Measurements from ENCODE around the gene DNAJC30. TPM values are rescaled to one million over a fixed set of nuclear protein-coding genes. Genes with fewer than 3 reads are reported as not detected.

Gene DNAJC30
- total and polyA plus RNA-seq, 2 experiments from 2014 or later, result 2.8 to 5.6 TPM

DNA sequence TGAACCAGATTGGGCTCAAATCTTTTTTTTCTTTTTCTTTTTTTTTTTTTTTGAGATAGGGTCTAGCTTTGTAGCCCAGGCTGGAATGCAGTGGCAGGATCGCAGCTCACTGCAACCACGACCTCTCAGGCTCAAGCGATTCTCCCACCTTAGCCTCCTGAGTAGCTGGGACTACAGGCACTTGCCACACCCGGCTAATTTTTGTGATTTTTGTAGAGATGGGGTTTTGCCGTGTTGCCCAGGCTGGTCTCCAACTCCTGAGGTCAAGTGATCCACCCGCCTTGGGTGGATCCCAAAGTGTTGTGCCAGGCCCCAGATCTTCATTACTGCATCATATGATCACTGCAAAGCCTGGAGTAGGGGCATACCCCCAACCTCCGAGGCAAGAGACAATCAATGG lies 2.8 kb downstream of the DNAJC30 start (continued):
- TF ChIP-seq, protein P1, sequence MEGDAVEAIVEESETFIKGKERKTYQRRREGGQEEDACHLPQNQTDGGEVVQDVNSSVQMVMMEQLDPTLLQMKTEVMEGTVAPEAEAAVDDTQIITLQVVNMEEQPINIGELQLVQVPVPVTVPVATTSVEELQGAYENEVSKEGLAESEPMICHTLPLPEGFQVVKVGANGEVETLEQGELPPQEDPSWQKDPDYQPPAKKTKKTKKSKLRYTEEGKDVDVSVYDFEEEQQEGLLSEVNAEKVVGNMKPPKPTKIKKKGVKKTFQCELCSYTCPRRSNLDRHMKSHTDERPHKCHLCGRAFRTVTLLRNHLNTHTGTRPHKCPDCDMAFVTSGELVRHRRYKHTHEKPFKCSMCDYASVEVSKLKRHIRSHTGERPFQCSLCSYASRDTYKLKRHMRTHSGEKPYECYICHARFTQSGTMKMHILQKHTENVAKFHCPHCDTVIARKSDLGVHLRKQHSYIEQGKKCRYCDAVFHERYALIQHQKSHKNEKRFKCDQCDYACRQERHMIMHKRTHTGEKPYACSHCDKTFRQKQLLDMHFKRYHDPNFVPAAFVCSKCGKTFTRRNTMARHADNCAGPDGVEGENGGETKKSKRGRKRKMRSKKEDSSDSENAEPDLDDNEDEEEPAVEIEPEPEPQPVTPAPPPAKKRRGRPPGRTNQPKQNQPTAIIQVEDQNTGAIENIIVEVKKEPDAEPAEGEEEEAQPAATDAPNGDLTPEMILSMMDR (conservative IDR thresholded peaks at IDR 0.05; ENCODE audit: low read depth in 2 of 2), result no peak
- TF ChIP-seq JUNB (IDR thresholded peaks at IDR 0.05; ENCODE audit: unreplicated experiment) (no peak), NANOG (IDR thresholded peaks at IDR 0.05; ENCODE audit: borderline replicate concordance) (no peak), EZH2 (IDR thresholded peaks at IDR 0.05; ENCODE audit: low read depth, unreplicated experiment) (no peak), CREB1 (CRISPR knock-in tag; IDR thresholded peaks at IDR 0.05; ENCODE audit: low read depth) (no peak)
- TF ChIP-seq, protein P2, sequence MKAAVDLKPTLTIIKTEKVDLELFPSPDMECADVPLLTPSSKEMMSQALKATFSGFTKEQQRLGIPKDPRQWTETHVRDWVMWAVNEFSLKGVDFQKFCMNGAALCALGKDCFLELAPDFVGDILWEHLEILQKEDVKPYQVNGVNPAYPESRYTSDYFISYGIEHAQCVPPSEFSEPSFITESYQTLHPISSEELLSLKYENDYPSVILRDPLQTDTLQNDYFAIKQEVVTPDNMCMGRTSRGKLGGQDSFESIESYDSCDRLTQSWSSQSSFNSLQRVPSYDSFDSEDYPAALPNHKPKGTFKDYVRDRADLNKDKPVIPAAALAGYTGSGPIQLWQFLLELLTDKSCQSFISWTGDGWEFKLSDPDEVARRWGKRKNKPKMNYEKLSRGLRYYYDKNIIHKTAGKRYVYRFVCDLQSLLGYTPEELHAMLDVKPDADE (IDR thresholded peaks at IDR 0.05), result no peak

DNA sequence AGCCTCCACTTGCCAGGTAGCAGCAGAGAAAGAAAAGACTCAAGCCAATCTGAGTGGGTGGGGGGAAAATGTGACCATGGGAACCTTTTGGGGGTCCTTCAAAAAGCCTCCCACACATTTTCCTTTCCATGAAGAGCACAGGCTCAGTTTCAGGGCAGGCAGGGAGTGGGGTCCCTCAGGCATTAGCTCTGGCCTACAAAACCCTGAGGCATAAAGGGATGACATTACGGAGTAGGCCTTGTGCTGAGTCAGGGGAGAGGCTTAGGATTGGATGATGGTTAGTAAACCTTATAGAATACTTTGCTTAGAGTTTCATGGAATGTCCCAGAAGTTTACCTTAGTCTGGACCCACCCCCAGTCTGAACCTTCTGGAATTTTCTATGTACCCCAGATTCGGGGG lies 3.5 kb downstream of the DNAJC30 start:
- Mint-ChIP-seq H3K27ac (no peak overlapping the region), H3K4me3 (no peak overlapping the region), H3K9me3 (no peaks in the 10 kb centered on the region; the same call in 2 of the 3 replicates), H3K27me3 (ENCODE audit: insufficient read depth, low read depth, poor library complexity) (peaks cover 14% of the 10 kb centered on the region), H3K36me3 (ENCODE audit: low read depth) (peaks cover 22% of the 10 kb centered on the region), H3K4me1 (peaks cover 17% of the 10 kb centered on the region)
- Histone ChIP-seq H3K79me2 (replicated peaks; ENCODE audit: insufficient read depth) (peaks cover 48% of the 10 kb centered on the region), H2AFZ (no peak overlapping the region), H3K9me2 (ENCODE audit: insufficient read depth) (no peaks in the 10 kb centered on the region), H3K4me1 (ENCODE audit: insufficient read depth) (peaks cover 9% of the 10 kb centered on the region), H3K4me3 (no peak overlapping the region), H3K27ac (ENCODE audit: low read depth) (no peak overlapping the region), H4K20me1 (replicated peaks; ENCODE audit: insufficient read depth) (peaks cover 5% of the 10 kb centered on the region), H3K4me2 (no peak overlapping the region), H3K36me3 (ENCODE audit: insufficient read depth) (peaks cover 3% of the 10 kb centered on the region; the same call in 1 of the 2 replicates), H3F3A (replicated peaks; ENCODE audit: low read depth) (0 out of 2 replicates have a peak, but pooled peaks cover under 1% of the 10 kb centered on the region), H3K27me3 (ENCODE audit: insufficient read depth) (no peaks in the 10 kb centered on the region)
- DNase-seq (ENCODE audit: low spot score) (no peak), ATAC-seq (no peak)
- TF ChIP-seq, protein P3, sequence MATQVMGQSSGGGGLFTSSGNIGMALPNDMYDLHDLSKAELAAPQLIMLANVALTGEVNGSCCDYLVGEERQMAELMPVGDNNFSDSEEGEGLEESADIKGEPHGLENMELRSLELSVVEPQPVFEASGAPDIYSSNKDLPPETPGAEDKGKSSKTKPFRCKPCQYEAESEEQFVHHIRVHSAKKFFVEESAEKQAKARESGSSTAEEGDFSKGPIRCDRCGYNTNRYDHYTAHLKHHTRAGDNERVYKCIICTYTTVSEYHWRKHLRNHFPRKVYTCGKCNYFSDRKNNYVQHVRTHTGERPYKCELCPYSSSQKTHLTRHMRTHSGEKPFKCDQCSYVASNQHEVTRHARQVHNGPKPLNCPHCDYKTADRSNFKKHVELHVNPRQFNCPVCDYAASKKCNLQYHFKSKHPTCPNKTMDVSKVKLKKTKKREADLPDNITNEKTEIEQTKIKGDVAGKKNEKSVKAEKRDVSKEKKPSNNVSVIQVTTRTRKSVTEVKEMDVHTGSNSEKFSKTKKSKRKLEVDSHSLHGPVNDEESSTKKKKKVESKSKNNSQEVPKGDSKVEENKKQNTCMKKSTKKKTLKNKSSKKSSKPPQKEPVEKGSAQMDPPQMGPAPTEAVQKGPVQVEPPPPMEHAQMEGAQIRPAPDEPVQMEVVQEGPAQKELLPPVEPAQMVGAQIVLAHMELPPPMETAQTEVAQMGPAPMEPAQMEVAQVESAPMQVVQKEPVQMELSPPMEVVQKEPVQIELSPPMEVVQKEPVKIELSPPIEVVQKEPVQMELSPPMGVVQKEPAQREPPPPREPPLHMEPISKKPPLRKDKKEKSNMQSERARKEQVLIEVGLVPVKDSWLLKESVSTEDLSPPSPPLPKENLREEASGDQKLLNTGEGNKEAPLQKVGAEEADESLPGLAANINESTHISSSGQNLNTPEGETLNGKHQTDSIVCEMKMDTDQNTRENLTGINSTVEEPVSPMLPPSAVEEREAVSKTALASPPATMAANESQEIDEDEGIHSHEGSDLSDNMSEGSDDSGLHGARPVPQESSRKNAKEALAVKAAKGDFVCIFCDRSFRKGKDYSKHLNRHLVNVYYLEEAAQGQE (IDR thresholded peaks at IDR 0.05; ENCODE audit: unreplicated experiment), result no peak
- TF ChIP-seq JUNB (IDR thresholded peaks at IDR 0.05; ENCODE audit: unreplicated experiment) (no peak), NANOG (IDR thresholded peaks at IDR 0.05; ENCODE audit: borderline replicate concordance) (no peak), ZNF114 (CRISPR knock-in tag; IDR thresholded peaks at IDR 0.05) (no peak)
- TF ChIP-seq, protein P4, sequence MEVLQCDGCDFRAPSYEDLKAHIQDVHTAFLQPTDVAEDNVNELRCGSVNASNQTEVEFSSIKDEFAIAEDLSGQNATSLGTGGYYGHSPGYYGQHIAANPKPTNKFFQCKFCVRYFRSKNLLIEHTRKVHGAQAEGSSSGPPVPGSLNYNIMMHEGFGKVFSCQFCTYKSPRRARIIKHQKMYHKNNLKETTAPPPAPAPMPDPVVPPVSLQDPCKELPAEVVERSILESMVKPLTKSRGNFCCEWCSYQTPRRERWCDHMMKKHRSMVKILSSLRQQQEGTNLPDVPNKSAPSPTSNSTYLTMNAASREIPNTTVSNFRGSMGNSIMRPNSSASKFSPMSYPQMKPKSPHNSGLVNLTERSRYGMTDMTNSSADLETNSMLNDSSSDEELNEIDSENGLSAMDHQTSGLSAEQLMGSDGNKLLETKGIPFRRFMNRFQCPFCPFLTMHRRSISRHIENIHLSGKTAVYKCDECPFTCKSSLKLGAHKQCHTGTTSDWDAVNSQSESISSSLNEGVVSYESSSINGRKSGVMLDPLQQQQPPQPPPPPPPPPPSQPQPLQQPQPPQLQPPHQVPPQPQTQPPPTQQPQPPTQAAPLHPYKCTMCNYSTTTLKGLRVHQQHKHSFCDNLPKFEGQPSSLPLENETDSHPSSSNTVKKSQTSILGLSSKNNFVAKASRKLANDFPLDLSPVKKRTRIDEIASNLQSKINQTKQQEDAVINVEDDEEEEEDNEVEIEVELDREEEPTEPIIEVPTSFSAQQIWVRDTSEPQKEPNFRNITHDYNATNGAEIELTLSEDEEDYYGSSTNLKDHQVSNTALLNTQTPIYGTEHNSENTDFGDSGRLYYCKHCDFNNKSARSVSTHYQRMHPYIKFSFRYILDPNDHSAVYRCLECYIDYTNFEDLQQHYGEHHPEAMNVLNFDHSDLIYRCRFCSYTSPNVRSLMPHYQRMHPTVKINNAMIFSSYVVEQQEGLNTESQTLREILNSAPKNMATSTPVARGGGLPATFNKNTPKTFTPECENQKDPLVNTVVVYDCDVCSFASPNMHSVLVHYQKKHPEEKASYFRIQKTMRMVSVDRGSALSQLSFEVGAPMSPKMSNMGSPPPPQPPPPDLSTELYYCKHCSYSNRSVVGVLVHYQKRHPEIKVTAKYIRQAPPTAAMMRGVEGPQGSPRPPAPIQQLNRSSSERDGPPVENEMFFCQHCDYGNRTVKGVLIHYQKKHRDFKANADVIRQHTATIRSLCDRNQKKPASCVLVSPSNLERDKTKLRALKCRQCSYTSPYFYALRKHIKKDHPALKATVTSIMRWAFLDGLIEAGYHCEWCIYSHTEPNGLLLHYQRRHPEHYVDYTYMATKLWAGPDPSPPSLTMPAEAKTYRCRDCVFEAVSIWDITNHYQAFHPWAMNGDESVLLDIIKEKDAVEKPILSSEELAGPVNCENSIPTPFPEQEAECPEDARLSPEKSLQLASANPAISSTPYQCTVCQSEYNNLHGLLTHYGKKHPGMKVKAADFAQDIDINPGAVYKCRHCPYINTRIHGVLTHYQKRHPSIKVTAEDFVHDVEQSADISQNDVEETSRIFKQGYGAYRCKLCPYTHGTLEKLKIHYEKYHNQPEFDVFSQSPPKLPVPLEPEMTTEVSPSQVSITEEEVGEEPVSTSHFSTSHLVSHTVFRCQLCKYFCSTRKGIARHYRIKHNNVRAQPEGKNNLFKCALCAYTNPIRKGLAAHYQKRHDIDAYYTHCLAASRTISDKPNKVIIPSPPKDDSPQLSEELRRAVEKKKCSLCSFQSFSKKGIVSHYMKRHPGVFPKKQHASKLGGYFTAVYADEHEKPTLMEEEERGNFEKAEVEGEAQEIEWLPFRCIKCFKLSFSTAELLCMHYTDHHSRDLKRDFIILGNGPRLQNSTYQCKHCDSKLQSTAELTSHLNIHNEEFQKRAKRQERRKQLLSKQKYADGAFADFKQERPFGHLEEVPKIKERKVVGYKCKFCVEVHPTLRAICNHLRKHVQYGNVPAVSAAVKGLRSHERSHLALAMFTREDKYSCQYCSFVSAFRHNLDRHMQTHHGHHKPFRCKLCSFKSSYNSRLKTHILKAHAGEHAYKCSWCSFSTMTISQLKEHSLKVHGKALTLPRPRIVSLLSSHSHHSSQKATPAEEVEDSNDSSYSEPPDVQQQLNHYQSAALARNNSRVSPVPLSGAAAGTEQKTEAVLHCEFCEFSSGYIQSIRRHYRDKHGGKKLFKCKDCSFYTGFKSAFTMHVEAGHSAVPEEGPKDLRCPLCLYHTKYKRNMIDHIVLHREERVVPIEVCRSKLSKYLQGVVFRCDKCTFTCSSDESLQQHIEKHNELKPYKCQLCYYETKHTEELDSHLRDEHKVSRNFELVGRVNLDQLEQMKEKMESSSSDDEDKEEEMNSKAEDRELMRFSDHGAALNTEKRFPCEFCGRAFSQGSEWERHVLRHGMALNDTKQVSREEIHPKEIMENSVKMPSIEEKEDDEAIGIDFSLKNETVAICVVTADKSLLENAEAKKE (CRISPR knock-in tag; IDR thresholded peaks at IDR 0.05), result no peak
- TF ChIP-seq, protein P1 (conservative IDR thresholded peaks at IDR 0.05; ENCODE audit: low read depth in 2 of 2), result no peak
